GM21447 (cell line): ENCODE results near the gene BRWD1.
"Not testable (repeated sequence)": the region's sequence is repeated elsewhere in the genome, so short reads cannot be mapped to it uniquely, and the experiment has no call there.

Experiments
- ATAC-seq: cut with Tn5 transposase; IDR thresholded peaks from one replicate; pipeline ENCODE4 v1.9.1; 2021; ENCODE audit not compliant: unreplicated experiment

BRWD1 gene

DNA sequence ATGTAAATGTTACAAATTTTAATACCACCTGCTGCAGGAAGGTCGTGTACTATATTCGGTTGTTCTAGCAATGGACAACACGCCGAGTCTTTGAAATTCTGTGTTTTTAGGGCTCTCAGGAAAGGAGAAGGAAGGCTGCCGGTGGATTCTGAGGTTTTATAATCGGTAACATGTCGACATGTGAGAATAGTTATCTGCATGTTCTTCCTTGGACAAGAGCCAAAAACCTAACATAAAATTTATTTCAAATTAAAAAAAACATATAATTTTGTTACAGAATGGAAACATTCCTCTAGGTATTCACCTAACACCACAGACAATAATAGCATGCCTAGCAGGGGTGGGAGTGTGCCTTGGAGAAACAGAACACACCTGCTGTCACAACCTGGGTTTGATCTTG lies 135.0 kb downstream of the BRWD1 start:
- no peak for ATAC-seq

DNA sequence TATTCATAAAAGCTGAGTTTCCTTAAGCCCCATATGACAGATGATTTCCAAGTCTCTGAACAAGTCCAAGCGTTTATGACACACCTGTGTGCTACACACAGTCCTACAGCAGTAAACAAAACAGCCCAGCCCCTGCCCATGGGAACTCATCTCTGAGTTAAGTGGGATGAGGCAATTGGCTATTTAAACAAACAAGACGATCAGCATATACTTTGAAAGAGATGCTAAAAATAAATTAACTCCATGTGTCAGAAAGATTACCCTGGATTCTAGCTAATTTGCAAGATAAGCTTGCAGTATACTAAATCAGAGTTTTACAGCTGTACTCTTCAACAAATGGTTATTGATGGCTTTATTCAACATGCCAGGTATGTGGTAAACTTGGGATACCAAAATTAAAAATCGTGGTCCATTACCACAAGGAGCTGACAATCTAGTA lies 137.1 kb downstream of the BRWD1 start:
- no peak for ATAC-seq

DNA sequence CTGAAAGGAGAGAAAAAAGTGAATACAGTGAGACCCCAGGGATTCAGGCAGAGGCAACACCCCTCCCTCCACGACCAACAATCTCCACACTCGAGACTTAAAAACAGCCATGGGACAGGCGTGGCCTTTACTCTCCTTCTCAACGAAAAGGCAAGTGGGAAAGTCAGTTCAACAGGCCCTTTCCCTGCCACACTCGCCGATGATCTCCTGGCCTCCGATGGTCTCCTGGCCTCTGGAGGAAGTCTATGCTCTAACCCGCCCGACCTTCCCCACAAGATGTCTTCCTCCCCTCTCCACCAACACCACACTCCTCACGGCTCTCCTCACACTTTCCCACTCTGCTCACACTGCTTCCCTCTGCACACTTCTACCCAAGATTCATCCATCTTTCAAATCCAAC lies 137.8 kb downstream of the BRWD1 start:
- no peak for ATAC-seq

DNA sequence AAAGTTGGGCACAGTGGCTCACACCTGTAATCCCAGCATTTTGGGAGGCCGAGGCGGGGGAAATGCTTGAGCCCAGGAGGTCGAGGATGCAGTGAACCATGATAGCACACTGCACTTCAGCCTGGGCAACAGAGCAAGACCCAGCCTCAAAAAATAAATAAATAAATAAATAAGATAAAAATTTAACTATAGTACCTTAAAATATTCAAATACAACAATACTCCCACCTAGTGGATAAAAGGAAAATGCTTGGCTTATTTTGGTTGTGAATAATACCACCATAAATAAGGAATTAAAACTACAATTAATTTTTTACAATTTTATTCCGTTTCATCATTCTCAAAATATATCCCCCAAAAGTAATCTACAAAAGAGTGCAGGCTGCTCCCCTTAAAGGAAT lies 138.3 kb downstream of the BRWD1 start:
- no peak for ATAC-seq

DNA sequence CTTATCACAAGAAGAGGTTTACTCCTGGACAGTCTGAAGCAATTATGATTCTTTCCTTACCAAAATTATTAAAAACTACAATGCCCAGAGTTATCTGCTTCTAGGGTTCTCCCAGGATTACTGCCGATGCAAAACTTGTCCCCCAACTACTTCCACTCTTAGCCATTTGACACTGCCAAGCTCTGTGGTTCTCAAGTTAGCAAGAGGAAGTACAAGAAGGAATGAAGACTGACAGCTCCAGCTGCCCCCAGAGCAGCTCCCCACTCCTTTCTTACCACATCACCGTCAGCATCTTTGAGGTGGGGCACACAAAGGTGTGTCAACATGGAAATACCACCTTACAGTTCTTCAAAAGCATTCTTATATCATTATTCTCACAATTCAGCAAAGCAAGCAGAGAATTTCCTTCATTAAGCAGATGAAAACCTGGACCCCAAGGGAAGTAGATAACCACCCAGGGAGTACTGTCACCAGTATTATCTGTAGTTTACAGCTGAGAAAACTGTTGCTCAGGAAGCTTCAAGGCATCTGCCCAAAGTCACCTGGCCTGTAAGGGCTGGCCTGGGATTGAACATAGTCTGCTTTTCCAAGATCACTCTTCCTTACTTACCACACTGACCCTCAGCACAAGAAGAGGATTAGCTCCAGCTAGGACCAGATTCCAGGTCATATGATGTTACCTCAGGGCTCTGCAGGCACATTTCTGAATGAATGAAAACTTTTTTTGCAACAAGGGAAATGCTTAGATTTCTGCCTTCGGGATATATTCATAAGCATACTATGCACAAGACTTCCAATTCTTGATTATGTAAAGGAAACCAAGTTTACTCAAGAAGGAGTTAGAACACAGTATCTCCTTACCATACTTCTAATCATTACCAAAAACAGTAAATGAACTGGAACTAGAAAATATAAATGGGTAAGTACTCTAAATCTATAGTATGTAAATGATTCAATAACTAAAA lies 139.4 kb downstream of the BRWD1 start:
- ATAC-seq: no peak

DNA sequence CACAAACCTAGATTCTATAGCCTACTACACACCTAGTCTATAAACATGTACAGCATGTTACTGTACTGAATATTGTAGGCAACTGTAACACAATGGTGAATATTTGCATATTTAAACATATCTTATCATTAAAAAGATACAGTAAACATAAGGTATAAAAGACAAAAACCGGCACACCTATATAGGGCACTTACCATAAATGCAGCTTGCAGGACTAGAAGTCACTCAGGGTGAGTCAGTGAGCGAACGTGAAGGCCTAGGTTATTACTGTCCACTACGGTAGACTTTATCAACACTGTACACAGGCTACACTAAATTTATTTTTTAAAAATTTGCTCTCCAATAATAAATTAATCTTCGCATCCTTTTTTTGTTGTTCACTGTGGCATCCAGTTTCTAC lies 143.5 kb downstream of the BRWD1 start:
- ATAC-seq: no peak

DNA sequence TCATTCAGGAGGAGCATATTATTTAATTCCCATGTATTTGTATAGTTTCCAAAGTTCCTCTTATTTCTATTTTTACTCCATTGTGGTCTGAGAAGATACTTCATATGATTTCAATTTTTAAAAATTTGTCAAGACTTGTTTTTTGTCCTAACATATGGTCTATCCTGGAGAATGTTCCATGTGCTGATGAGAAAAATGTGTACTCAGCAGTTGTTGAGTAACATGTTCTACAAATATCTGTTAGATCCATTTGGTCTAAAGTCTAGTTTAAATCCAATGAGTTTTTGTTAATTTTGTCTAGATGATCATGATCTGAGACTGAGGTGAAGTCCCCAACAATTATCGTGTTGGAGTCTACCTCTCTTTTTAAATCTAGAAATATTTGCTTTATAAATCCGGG lies 144.6 kb downstream of the BRWD1 start:
- no peak for ATAC-seq

DNA sequence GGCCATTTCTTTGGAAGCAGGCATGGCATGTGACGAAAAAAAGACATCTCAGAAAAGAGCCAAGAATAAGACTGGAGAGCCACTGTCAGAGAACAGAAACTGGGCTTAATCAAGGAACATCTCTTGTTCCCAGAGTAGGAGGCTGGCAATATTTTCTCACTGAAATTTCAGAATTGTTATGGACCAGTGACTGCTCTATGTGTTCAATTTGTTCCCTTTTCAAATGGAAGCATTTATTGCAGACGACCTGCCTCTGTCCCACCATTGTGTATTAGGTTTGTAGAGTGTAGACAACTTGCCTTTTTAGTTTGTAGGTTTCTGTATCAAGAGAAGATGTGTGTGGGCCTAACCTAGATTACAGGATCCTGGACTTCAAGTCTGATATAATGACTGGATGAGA lies 148.9 kb downstream of the BRWD1 start:
- no peak for ATAC-seq

DNA sequence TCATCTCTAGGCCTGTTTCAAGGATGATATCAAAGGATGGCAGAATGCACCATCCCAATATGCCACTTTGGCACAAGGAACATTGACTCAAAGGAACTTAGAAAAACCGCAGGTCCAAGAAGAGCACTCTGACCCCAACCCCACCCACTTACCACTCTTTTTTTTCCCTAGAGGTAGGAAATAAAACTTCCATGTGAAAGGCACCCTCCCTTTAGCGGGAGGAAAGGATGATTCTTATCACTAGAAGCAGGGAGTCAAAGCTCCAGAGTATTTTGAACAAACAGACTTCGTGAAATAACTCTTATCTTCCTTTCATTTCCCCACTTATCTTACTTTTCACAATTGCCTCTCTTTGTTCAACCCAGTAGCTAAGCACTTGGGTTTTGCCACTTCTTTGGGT lies 152.4 kb downstream of the BRWD1 start:
- ATAC-seq: no peak

DNA sequence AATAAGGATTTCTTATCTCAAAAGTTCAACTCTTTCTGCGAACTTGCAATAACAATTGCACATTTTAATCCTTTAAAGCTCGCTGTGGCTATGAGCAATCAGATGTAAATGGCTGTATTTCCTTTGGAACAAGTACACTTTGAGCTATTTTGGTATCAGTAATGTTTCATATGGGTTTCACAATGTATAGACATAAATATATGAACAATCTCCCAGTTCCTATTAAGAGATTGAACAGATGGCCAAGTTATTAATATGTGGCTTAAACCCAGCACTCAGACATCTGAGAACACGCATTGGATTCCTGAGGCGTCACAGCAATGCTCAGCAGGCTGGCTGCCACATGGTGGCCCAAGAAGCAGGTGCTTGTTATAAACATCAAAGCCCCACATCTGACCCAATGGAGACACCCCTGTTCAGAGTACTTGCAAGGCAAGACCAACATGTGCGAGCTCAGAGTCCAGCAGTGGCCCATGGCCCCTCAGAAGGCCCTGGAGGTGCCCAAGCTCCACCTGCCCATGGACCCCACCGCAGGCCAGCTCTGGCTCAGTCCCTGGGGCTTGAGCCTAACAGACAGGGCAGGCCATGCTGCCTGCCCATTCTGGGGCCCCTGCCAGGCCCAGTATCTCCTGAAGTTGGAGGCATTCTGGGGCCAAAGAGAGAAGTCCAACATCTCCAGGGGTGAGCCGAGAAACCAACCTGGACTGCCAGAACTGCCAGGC lies 153.9 kb downstream of the BRWD1 start:
- ATAC-seq: no peak

DNA sequence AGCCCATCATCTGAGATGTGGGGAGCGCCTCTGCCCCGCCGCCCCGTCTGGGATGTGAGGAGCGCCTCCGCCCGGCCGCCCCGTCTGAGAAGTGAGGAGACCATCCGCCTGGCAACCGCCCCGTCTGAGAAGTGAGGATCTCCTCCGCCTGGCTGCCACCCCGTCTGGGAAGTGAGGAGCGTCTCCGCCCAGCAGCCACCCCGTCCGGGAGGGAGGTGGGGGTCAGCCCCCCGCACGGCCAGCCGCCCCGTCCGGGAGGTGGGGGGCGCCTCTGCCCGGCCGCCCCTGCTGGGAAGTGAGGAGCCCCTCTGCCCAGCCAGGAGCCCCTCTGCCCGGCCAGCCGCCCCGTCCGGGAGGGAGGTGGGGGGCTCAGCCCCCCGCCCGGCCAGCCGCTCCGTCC lies 156.2 kb downstream of the BRWD1 start:
- ATAC-seq: not testable (repeated sequence)

DNA sequence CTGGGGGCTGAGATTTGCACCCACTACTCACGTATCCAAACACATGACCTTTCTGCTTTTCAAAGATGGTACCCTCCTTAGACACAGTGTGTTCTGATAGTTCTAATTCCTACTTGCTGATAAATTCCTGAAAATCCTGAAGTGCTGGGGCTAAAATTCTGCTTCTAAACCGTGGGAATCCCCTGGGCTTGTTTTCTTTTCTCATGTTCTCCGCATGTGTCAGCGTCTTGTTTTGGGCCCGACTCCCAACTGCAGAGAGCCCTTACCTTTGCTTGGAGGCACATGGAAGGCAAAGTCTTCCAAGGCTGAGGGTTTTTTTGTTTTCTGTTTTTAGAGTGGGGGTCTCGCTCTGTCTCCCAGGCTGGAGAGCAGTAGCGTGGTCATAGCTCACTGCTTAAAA lies 157.4 kb downstream of the BRWD1 start:
- ATAC-seq: no peak

DNA sequence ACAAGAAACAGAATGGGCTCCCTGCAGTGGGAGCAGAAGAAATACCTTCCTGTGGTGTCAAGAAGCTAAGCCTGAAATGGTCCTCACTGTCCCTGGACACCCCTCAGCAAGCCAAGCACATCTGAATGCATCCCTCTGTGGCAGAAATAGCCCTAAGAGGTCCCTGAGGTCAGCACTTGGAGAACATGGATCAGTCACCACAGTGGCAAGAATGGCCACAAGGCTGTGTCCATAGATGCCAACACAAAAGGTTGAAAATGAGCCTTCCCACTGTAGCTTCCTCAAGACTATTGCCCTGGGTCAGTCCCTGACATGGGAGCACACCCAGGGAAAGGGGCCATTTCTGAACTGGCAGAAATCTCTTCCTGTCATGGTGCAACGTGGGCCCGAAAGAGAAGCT lies 157.9 kb downstream of the BRWD1 start:
- no peak for ATAC-seq

DNA sequence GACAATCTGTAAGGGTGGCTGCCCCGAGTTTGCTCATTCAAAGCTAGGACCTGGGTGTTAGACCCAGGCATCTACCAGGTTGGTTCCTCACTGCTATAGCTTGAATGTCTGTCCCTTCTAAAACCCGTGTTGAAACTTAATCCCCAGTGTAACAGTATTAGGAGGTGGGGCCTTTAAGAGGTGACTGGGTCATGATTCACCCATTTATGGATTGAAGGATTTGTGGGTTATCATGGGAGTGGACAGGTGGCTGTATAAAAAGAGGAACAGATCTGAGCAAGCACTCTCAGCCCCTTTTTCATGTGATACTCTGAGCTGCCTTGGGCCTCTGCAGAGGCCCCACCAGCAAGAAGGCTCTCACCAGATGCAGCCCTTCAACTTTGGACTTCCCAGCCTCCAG lies 159.6 kb downstream of the BRWD1 start:
- ATAC-seq: no peak

DNA sequence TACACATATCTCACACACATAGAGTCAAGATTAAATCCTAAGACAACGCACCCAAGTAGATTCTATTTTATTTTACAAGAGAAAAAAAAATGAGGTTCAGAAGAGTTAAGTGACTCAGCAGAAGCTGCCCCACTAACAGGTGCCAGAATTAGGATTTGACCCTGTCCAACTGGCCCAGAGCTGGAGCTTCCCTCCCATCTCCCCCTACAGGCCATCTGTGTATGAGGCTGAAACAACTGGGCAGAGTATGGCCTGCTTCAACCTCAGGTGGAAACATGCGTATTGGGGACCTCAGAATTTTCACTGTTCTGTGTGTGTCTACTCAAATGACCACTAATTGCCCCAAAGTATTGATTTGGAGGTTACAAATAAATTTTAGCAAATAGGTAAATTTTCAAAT lies 160.1 kb downstream of the BRWD1 start:
- ATAC-seq: no peak

DNA sequence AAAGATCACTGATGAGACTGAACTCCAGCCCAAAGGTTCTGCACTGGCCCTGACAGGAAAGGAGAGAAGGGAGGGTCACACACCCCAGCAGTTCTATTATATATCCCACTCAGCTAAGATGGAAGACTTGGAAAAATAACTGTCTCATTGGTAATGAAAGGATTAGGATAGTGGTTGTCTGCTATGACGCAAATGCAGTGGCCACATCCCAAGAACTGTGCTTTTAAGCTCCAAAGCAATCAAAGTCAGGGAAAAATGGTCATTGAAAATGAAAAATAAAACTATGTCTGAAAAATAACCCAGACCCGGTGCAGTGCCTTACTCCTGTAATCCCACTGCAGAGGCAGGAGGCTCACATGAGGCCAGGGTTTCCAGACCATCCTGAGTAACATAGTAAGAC lies 161.2 kb downstream of the BRWD1 start:
- ATAC-seq: no peak

DNA sequence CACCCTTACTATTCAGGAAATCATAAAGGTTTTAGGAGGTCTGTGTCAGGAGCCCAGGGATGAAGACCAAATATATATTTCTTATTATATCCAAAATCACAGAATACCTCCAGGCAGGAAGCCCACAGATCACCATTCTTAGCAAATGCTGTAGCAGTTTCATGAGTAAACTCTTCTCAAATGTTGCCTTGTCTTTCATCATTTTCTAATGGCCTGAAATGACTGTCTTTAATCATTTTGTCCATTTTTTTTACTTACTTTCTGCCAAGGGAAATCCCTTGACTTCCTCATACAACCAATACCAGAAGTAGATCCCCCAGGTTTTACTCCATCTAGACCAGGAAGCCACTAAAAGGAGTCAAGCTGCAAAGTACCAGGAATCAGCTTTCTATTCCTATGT lies 162.6 kb downstream of the BRWD1 start:
- no peak for ATAC-seq

DNA sequence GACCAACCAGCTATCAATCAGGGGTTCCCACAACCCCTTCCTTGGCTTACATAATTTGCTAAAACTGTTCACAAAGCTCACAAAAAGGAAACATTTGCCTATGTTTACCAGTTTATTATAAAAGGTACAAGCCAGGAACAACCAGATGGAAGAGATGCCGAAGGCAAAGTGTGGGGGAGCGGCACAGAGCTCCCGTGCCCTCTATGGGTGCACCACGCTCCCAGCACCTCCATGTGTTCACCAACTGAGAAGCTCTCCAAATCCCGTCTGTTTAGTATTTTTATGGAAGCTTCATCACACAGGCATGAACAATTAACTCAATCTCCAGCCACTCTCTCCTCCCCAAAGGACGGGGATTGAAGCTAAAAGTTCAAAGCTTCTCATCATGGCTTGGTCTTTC lies 163.1 kb downstream of the BRWD1 start:
- ATAC-seq: no peak

DNA sequence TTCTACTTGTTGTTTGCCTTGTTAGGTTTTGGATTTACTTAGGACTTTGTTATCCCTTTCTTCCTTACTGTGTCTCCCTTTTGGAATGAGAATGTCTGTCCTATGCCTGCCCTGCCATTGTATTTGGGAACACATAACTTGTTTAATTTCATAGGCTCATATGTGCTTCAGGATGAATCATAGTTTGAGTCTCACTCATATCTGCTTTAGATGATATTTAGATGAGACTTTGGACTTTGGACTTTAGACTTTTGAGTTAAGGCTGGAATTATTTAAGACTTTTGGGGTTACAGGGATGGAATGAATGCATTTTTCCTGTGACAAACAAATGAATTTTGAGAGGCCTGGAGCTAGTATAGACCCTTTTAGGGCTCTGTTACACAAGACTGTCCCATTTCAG lies 163.6 kb downstream of the BRWD1 start:
- ATAC-seq: no peak

DNA sequence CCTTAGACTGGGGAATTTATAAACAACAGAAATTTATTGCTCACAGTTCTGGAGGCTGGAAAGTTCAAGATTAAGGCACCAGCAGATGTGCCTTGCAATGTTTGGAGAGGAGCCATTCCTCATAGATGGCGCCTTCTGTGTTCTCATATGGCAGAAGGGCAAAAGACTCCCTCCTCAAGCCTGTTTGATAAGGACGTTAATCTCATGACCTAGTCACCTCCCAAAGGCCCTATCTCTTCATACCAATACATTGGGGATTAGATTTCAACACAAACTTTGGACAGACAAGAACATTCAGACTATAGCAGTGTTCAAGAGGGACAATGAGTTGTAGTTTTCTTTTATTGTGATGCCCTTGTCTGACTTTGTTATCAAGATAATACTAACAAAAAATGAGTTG lies 164.5 kb downstream of the BRWD1 start:
- ATAC-seq: no peak

DNA sequence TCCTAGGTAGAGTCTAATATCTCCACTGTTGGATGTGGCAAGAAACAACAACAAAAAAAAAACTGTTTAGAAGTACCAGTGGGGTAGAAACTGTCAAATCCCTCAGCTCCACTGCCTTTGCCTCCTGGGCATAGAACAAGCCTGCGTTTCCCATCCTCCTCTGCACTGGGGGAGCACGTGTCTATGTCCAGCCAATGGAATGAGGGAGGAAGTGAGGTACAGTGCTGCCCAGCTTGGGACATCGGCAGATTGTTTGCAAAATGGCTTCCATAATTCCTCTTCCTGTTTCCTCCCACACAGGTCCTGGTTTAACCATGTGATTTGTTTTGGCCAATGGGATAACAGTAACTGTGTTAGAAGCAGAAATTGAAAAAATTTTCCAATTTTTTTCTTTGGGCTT lies 169.2 kb downstream of the BRWD1 start:
- ATAC-seq: no peak

DNA sequence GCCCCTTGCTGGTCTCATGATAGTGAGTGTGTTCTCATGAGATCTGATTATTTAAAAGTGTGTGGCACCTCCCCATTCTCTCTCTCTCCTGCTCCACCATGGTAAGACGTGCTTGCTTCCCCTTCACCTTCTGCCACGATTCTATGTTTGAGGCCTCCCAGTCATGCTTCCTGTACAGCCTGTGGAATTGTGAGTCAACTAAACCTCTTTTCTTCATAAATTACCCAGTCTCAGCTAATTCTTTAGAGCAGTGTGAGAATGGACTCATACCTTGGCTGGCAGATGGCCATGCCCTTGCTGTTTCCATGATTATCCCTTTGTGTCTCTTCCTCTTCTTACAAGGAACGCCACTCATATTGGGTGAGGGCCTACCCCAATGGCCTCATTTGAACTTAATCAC lies 170.5 kb downstream of the BRWD1 start:
- no peak for ATAC-seq
